HG02610 (cell line): ENCODE measurements around the gene COL4A6.

Source experiments
- ATAC-seq: cut with Tn5 transposase; IDR thresholded peaks from one replicate; pipeline ENCODE4 v1.9.1; 2021; ENCODE audit warnings: mild to moderate bottlenecking, moderate library complexity; ENCODE audit not compliant: unreplicated experiment

The COL4A6 gene

GRCh38 chrX:108163333-108164082 lies 274.7 kb downstream of the COL4A6 start:
- no peak for ATAC-seq

GRCh38 chrX:108162265-108162664 lies 276.0 kb downstream of the COL4A6 start:
- ATAC-seq, result no peak

GRCh38 chrX:108160309-108160708 lies 277.9 kb downstream of the COL4A6 start:
- no peak for ATAC-seq

- no peak for ATAC-seq
Observed at GRCh38 chrX:108159028-108159670, 279.1 kb downstream of the COL4A6 start.

GRCh38 chrX:108157628-108158027 lies 280.6 kb downstream of the COL4A6 start:
- ATAC-seq, result no peak

- no peak for ATAC-seq
Observed at GRCh38 chrX:108156934-108157466, 281.2 kb downstream of the COL4A6 start.

- ATAC-seq, result no peak
Observed at GRCh38 chrX:108156082-108156481, 282.1 kb downstream of the COL4A6 start.

- ATAC-seq, result peak; percentile 99
Observed at GRCh38 chrX:108148524-108148923, 289.7 kb downstream of the COL4A6 start.

GRCh38 chrX:108138814-108139702 lies 299.2 kb downstream of the COL4A6 start:
- ATAC-seq, result no peak

GRCh38 chrX:108134724-108135123 lies 303.5 kb downstream of the COL4A6 start:
- ATAC-seq, result no peak

GRCh38 chrX:108132876-108133275 lies 305.3 kb downstream of the COL4A6 start:
- no peak for ATAC-seq

GRCh38 chrX:108132034-108132433 lies 306.2 kb downstream of the COL4A6 start:
- no peak for ATAC-seq

- ATAC-seq, result no peak
Observed at GRCh38 chrX:108131471-108131870, 306.8 kb downstream of the COL4A6 start.

GRCh38 chrX:108130889-108131288 lies 307.3 kb downstream of the COL4A6 start:
- ATAC-seq, result no peak

- no peak for ATAC-seq
Observed at GRCh38 chrX:108127152-108127551, 311.1 kb downstream of the COL4A6 start.

GRCh38 chrX:108126661-108127060 lies 311.6 kb downstream of the COL4A6 start:
- ATAC-seq, result no peak

GRCh38 chrX:108123591-108124366 lies 314.4 kb downstream of the COL4A6 start:
- no peak for ATAC-seq

- ATAC-seq, result no peak
Observed at GRCh38 chrX:108122748-108123147, 315.5 kb downstream of the COL4A6 start.

- no peak for ATAC-seq
Observed at GRCh38 chrX:108121291-108121690, 316.9 kb downstream of the COL4A6 start.

- ATAC-seq, result no peak
Observed at GRCh38 chrX:108117988-108118387, 320.2 kb downstream of the COL4A6 start.
